GM13977 (cell line): ENCODE results near the gene RBP2.

Experiments
- DNase-seq: peaks from one replicate; pipeline ENCODE4 v3.0.0; 2012; ENCODE audit warnings: low spot score
- in situ Hi-C: fragments of 300-500 bp; cut with MboI; formaldehyde crosslinking; loops from one replicate; pipeline ENCODE4 v1.12.0; 2022; ENCODE audit warnings: low sequenced_read_pairs, low pct_unique_long_range_greater_than_20kb, mixed read lengths, inconsistent platforms; ENCODE audit not compliant: unreplicated experiment
- TF ChIP-seq, protein P1 (sequence below): IDR thresholded peaks from 2 replicates; pipeline ENCODE4 v1.5.1; 2012; ENCODE audit warnings: mild to moderate bottlenecking, control low read depth; ENCODE audit not compliant: insufficient read depth; ENCODE audit errors: extremely low read depth, missing control alignments

The RBP2 gene

DNA sequence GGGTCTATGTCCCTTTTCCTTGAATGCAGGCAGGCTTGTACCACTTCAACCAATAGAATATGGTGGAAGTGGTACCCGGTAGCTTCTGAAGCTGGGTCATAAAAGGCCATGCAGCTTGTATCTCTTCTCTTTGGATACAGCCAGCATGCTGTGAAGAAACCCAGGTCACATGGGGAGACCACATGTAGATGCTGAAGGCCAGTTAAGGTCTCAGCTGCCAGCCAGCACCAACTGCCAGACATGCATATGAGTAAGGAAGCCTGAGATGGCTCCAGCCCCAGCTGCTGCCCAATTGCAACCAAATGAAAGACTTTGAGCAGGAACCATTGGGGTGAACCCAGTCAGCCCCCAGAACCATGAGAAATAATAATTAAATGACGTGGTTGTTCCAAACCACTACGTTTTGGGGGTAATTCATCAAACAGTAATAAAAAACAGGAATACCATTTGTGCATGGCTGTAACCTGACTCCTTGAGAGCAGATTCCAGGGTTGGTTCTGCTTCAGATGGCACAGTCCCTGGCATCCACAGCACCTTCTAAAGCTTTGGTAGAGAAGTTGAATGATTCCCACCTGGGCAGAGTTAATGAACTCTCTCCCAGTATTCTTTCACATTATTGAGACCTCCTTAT, 3.8 kb downstream of the RBP2 start:
- in situ Hi-C loops = no loop called here
- DNase-seq = no peak
- TF ChIP-seq, protein P1, sequence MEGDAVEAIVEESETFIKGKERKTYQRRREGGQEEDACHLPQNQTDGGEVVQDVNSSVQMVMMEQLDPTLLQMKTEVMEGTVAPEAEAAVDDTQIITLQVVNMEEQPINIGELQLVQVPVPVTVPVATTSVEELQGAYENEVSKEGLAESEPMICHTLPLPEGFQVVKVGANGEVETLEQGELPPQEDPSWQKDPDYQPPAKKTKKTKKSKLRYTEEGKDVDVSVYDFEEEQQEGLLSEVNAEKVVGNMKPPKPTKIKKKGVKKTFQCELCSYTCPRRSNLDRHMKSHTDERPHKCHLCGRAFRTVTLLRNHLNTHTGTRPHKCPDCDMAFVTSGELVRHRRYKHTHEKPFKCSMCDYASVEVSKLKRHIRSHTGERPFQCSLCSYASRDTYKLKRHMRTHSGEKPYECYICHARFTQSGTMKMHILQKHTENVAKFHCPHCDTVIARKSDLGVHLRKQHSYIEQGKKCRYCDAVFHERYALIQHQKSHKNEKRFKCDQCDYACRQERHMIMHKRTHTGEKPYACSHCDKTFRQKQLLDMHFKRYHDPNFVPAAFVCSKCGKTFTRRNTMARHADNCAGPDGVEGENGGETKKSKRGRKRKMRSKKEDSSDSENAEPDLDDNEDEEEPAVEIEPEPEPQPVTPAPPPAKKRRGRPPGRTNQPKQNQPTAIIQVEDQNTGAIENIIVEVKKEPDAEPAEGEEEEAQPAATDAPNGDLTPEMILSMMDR = no peak

DNA sequence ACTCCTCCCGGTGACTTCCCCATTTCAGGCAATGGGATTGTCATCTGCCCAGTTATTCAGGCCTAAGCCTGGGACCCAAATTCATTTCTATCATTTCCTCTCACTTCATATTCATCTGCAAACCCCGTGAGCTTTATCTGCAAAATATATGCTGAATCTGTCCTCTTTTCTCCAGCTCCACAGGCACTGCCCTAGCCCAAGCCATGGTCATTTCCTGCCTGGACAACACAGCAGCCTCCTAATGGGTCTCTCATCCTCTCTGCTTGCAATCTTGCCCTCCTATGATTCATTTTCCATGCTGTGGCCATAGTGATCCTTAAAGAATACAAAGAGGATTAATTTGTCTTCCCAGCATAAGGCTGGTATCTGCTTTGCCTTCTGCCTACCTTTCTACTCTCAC, 6.1 kb downstream of the RBP2 start:
- DNase-seq = no peak
- TF ChIP-seq, protein P1 = no peak

DNA sequence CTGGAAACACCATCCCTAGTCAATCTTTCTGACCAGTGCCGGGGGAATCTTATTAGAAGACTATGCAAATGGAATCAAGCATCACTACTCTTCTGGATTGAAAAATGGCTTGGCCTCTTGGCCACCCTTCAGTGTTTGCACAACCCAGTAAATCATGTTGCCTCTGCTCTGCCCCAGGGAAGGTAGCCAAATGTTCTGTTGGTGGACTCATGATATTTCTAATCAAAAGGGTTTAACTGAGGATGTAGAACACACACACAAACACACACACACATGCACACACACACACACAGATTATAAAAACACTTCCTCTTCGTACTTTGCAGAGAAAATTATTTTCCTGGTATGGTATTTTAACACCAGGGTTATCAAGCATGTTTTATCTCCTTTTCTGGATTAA, 7.9 kb downstream of the RBP2 start:
- in situ Hi-C loops = no loop called here
- no peak for DNase-seq

More for the DNA sequence above, 6.1 kb downstream of the RBP2 start:
- in situ Hi-C loops = no loop called here

DNA sequence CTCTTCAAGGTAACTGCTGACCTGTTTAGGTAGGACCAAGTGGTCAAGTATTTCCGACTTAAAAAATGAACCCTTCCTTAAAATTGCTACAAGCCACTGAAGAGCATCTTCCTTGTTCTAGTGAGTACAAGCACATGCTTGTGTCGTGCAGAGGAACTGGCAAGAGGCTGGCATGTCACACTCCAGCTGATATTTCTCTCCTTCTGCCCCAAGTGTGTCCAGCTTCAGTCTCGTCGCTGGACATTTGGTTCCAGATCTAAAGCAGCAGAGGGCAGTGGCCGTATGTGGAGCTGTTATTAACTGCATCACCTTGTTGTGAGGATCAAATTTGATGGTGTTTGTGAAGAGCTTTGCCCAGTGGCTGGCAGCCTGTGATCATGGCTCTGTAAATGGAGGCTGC, 10.0 kb downstream of the RBP2 start:
- DNase-seq = no peak
- in situ Hi-C loops = no loop called here
- TF ChIP-seq, protein P1 = no peak

More for the DNA sequence above, 7.9 kb downstream of the RBP2 start:
- TF ChIP-seq, protein P1 = no peak

DNA sequence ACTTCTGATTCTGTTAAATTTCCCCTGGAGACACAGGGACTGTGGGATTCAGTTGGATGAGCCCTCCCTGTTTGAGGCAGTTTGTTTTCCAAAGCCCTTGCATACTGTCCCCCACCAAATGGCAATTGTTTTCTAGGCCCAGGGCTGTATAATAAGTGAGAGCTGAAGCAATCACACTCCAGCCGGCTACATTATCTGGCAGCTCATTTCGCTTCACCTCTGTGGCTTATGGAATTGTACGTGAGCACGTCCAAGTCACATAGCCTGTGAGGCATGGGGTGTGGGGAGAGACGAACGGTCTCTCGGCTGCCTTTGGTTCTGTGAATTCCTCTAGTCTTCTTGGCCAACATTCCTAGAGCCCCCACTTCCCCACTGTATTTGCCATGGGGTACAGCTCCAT, 10.7 kb downstream of the RBP2 start:
- no peak for DNase-seq
- TF ChIP-seq, protein P1 = no peak
- in situ Hi-C loops = no loop called here

DNA sequence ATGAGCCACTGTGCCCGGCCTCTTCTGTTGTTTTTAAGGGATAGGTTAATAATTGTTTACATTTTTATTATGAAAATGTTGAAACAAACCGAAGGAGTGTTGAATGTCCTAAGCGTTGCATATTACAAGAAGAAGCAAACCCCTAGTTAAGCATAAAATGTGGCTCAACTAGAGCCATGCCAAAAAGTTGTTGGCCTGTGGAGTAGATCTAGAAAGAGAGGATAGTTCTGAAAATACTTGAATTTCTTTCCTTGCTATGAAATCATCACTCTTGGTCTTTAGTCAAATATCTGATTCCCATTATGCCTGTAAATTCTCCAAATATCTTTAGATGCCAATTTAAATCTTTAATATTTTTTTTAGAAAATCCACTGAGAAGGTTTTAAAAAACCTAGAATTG, 12.8 kb downstream of the RBP2 start:
- in situ Hi-C loops = no loop called here
- no peak for DNase-seq
- TF ChIP-seq, protein P1 = no peak
